ENCODE measurements around the gene SEC14L1.
"Not testable (repeated sequence)": the region's sequence is repeated elsewhere in the genome, so short reads cannot be mapped to it uniquely, and the experiment has no call there.

SEC14L1 gene

DNA sequence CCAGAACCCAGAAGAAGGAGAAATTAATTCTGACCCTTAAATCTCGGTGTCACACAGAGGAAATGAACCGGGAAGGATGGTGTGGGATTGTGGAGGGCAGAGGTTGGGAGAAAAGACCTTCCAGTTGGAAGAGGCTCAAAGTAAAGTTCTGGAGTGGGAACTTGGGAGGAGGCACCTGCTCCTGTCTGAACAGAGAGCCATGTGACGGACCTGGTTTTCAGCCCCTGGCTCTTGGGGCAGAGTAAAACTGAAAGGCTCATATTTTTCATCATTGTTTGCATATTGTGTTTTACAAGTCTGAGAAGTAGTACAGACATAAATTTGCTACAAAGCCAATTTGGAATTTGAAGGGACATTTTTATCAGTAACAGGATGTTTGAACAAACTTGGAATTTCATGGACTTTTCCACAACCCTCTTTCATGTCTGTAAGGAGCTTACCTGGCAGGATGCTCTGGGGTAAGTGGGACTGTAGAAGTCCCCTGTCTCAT lies 24.4 kb upstream of the SEC14L1 start:
- DNase-seq, result no peak

DNA sequence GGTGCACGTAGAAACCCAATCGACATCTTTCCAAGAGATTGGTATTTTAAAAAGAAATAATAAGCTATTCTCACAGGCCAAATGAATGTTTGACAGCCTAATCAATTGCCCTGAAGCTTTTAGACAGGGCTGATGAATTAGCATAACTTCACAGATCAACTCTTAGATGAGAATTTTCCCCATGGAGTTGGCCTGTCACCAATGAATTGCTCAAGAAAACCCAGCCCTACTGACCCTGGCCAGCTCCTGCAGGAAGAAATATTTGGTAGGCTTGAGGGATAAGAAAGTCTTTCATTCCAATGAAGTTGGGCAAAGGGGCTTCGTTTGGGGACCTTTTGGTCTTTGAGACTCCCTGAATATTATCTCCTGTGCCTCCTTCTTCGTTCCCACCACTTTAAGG lies 23.4 kb upstream of the SEC14L1 start:
- DNase-seq, result no peak

DNA sequence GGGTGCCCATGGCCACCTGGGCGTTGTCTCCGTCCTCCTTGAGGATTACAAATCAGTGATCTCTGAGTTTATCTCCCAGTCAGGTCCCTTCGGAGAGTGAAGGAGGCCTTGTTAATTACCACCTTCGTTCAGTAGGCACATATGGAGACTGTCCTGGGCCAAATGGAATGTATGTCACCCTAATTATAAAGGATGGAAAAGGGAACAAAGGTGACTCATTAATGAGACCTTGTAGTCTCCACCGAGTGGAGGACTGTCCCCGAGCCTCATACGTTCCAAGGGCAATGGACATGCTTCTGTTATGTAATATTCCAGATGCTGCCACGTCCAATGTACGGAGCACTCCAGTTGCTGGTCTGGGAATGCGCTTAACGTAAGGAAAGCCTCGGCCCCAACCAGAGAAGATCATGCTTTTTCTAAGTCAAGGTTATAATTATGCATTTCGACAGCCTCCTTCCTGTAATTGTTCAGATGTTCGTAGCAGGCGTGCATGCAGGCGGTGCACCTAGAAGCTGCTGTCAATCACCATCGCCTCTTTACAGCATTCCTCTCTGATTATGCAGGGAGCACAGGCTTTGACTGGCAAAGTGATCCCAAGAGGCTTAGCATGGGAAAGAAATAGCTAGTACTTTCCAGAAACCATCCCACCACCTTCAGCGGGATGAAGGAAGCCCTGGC lies 22.4 kb upstream of the SEC14L1 start:
- DNase-seq, result no peak

DNA sequence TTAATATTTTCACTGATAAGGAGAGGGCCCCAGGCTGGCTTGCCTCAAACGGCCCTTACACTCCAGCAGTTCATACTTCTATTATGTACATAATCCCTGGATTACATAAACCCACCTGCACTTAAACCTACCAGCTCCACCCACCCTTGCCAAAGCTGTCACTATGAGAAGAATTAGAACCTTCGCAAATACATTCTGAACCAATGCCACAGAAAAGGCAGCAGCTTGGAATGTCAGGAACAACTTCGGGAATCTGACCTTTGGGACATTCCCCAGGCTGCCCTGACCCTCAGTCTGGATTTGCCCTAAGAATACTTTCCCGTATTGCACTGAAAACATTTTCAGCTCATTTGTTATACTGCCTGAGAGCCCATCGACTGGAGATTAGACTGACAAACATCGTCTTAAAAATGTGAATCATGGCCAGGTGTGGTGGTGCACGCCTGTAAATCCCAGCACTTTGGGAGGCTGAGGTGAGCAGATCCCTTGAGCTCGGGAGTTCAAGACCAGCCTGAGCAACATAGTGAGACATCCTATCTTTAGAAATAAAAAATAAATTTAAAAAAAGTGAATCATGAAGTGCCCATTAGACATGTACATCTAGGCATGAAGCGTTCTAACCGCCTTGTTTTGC lies 21.0 kb upstream of the SEC14L1 start:
- peak in 1 of 2 experiments; percentile 33 for DNase-seq

DNA sequence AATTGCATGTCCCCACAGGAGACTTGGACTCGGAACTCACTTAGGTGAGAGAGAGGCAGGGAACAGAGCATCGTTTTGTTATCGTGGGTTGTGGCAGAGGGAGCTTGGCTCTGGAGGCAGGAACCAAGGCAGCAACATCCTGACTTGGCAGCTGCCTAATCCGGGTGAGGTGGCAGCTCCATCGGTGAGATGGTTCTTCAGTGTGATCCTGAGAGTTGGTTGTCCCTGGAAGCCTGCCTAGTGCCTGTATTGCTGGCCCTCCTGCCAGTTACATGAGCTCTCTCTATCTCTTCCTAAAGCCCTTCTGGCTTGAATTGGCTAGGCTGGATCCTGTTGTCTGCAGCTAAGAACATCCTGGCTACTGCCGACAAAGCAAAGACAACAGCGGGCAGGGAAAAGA lies 19.9 kb upstream of the SEC14L1 start:
- DNase-seq, result no peak

DNA sequence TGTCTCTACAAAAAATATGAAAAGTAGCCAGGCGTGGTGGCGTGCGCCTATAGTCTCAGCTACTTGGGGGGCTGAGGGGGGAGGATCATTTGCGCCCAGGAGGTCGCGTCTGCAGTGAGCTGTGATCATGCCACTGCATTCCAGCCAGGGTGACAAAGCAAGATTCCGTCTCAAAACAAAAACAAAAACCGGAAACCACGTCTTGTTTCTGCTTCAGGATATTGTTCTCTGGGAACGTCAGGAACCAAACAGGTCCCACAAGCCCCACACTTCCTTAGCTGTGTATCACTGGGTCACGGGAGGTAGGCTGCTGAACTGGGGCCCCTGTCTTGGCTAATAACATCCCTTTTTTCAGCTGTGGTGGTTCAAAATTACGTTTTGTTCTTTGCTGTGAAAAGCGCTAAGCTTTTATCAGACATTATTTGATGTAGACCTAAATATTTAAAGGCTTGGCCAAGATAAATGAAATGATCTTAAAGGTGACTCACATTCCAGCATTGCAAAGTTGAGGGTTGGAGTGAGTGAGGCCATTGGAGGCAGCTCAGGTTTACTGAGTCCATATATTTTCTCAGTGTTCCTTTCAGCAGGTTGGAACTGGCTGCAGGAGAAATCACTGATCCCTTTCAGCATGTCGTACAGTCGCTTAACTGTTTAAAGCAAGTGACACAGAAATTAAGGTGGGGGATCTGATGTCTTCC lies 16.4 kb upstream of the SEC14L1 start:
- DNase-seq, result no peak

DNA sequence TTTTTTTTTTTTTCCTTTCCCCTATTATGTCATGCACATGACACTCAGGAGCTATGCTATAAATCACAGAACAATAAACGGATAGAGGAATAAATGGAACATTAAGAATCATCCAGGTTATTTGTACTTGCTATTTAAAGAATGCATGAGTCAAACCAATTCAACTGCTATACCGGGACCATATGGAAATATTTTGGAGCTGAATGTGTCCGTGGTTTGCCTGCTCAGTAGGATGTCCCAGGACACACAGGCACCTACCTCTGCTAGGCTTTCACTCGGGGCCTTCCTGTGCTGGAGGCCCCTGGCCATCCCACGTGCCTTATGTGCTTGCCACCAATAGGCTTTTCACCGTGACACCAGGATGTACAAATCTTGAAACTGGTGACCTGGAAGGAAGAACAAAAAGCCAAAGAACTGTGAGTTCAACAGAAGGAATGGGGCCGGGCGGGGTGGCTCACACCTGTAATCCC lies 15.3 kb upstream of the SEC14L1 start:
- DNase-seq, result peak in 1 of 2 experiments; percentile 48

DNA sequence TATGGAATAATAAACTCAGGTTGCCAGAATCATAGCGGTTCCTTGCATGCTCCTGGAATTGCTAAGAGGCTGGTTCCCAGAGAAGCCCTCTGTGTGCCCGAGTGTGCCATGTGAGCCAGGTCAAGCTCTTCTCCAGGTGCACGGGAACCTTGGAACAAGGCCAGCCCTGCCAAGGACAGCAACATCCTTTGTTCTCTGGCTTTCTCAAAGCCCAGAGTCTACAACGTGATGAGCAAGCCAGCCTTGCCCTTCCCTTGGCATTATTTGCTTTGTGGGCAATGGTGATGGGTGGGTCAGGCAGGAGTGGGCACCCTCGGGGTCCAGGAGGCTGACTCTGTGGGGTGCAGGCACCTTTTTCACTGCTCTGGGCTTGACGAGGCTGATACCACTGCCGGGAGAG lies 14.2 kb upstream of the SEC14L1 start:
- DNase-seq, result peak; percentile 93 to 94

DNA sequence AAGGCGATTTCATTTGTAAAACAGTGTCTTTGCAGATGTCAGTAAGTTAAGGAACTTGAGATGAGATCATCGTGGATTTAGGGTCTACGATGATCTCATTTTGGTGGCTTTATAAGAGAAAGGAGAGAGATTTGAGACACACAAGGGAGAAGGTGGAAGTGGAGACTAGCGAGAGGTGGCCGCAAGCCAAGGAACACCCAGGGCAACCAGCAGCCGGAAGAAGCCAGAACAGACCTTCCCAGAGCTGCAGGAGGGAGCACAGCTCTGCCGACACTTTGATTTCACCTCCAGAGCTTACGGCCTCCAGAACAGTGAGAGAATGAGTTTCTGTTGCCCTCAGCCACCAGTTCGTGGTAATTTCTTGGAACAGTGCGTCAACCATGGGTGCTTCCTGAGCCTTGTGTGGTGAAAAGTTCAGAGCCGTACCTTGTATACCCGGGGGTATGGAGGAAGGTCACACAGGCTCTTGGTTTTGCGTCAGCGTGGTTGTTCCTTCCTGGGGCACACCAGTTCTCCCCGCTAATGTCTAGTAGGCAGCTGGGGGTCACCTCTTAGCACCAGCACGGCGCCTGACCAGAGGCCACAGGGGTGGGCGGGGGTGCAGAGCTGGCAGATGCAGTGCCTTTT lies 12.9 kb upstream of the SEC14L1 start:
- DNase-seq, result no peak

DNA sequence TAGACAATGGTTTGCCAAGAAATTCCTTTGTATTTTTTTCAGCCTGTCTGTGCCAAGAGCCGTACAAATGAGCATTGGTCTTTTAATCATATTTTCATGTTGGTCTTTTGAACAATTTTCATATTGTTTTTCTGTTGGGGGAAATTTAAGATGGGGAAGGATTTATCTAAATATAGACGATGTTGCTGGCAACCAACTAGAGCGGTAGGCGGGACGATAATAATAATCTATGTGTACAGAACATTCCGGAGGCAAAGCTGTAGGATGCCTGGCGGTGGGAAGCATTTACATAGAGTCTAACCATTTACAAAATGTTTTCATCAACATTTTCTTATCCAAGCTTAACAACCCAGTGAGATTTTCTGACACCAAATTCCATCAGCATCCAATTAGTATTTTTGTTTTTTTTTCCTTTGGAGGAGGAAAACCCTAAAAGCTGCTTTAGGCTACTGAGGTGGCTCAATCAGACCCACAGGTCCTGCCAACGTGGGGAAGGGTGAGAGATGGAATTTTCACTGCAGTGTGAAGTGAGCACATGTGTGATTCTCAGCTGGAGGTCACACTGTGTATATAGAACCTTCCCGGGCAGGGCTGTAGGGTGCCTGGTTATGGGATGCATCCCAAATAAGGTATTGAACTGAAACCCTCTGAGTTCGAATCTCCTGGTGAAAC lies 11.7 kb upstream of the SEC14L1 start:
- no peak for DNase-seq

DNA sequence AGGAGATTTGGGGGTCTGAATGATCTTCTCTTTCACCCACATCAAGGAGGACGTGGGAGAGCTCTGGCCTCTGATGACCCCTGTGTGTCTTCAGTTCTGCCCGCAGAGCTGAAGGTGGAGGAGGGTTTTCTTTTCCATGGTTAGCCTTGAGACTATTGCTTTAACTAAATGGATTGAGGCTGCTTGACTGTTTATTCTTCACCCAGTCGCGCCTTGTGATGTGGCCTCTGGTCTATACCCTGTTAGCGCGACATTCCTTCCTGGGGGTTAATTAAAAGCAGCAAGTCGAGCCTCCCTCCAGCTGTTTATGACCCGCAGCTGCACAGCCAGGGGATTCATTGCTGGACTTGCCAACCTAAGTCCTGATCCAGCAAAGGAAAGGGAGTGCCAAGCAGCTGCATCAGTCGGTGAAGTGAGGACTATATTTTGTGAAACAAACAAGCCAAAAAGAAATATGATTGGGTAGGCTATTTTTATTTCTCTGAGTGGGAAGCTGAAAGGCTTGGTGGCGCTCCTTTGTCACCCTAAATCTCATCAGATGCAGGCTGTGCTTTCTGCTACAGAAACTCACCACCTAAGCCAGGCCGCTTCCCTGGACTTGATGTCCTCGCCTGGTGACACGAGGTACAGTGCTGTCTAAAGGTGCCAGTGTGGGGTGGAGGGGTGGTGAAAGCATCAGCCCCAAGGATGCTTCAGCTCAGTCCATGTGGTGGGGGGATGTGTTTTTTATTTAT lies 11.0 kb upstream of the SEC14L1 start:
- peak; percentile 36 to 37 for DNase-seq

DNA sequence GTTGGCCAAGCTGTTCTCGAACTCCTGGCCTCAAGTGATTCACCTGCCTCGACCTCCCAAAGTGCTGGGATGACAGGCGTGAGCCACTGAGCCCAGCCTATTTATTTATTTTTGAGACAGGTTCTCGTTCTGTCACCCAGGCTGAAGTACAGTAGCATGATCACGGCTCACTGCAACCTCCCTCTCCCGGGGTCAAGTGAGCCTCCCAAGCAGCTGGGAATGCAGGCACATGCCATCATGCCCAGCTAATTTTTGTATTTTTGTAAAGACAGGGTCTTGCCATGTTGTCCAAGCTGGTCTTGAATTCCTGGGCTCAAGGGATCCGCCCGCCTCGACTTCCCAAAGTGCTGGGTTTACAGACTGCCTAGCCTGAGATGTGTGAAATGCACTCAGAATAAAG lies 10.2 kb upstream of the SEC14L1 start:
- DNase-seq, result no peak

DNA sequence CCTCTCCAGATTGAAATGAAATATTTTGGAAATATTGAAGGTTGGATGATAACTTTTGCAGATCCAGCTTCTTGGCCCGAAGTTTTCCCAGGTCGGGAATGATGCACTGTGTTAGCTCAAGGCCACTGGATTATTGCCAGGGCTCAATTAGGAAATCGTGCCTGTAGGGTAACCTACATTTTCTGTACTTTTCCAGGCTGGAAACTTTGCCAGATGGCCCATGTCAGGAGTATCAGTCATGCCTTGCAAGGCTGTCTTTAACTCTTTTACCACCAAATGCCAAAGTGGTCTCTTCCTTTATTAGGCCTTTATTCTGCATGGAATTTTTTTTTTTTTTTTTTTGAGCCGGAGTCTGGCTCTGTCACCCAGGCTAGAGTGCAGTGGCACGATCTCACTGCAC lies 8.9 kb upstream of the SEC14L1 start:
- DNase-seq, result no peak

DNA sequence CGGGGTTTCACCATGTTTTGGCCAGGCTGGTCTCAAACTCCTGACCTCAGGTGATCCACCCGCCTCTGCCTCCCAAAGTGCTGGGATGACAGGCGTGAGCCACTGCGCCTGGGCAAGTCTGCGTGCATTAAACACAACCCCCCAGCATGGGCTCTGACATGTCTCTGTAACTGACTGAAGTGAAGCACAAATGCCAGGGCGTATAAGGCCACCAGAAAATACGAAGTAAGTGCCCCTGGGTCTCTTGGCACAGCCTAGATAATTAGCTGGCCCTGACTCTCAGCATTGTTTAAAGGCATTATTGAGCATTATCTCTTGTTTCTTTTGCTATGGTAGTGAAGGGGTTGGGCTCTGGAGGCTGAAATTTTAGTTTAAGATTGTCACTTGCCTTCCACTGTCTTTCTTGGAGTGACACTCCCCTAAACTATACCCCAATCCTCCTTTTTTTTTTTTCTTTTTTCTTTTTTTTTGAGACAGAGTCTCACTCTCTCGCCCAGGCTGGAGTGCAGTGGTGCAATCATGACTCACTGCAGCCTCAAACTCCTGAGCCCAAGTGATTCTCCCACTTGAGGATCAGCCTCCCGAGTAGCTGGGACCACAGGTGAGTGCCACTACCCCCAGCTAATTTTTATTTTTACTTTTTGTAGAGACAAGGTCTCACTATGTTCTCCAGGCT lies 8.2 kb upstream of the SEC14L1 start:
- no peak for DNase-seq

DNA sequence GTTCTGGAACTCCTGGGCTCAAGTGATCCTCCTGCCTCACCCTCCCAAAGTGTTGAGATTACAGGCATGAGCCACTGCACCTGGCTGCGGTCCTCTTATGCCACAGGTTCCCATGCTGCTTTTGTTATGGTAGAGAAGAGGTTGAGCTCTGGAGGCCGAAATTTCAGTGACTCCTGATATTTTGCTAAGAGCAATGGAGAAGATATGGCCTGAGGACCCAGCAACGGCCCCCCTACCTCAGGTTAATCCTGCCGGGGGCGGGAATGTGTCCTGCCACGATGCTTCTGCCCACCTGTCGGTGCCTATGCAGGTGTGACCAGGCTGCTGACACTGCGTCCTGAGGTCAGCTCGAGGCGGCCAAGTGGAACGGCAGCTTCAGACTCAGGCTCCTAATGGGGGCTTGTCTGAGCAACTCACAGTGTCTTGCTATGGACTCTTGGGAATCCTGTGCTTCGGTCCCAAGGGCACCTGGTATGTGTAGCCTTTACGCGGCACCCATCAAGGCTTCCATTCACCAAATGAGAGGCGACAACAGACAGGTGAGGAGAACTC lies 7.6 kb upstream of the SEC14L1 start:
- no peak for DNase-seq

DNA sequence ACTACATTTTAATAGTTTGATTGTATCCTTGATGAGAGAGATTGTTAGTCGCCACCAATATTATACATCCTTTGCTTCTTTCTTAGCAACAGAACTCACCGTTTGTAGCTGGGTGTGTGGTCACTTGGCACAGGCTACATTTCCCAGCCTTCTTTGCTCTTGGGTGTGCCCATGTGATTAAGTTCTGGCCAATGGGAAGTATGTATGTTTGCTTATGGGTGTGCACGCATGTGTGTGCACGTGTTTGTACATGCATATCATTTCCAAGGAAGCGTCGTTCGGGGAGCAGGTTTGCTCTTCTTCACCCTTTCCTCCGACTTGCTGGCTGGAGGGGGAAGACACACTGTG lies 4.4 kb upstream of the SEC14L1 start:
- no peak for DNase-seq

DNA sequence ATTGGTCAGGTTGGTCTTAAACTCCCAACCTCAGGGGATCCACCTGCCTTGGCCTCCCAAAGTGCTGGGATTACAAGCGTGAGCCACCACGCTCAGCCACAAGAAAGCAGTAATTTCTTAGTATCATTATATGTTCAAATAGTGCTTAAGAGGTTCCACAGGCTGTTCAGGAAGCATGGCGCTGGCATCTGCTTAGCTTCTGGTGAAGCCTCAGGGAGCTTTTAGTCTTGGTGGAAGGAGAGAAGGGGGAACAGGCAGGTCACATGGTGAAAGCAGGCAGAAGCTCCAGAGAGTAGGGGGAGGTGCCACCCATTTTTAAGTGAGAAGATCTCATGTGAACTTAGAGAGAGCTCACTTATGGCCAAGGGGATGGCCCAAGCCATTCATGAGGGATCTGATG lies 3.7 kb upstream of the SEC14L1 start:
- DNase-seq, result no peak

DNA sequence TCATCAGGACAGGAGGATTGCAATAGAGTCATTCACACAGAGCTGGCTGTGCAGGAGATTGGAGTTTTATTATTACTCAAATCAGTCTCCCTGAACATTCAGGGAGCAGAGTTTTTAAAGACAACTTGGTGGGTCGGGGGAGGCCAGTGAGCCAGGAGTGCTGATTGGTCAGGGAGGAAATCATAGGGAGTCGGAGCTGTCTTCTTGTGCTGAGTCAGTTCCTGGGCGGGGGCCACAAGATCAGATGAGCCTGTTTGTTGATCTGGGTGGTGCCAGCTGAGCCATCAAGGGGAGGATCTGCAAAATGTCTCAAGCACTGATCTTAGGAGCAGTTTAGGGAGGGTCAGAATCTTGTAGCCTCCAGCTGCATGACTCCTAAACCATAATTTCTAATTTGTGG lies 2.9 kb upstream of the SEC14L1 start:
- not testable (repeated sequence) for DNase-seq

DNA sequence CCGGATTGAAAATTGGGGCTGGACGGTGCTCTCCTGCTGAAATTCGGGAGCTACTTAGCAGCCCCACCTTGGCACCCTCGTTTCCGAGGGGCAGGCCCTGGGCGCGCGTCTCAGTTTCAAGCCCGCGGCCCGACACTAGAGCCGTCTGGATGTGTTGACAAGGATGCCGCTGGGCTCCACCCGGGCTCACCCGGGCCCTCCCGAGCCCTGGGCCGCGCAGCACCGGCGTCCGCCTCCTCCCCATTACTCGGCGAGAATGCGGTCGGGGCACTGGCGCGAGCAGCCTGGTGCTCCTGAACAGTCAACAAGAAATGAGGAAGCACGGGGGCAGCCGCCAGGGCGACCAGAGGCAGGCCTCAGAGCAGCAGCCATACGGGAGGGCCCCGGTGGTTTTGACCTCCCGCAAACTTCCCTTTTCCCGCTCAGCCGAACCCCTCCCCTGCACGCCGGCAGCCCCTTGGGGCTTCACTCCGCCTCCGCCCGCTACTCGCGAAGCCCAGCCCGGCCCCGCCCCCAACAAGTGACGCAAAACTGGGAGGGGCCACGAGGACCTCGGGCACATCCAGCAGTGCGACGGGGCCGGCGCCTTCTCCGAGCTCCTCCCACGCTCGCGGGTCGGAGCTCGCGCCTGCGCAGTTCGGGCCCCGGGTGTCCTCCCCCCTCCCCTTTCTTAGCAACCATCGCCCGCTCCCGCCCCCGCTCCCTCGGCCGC lies 447 bp upstream of the SEC14L1 start:
- peak; percentile 98 to 99 for DNase-seq

DNA sequence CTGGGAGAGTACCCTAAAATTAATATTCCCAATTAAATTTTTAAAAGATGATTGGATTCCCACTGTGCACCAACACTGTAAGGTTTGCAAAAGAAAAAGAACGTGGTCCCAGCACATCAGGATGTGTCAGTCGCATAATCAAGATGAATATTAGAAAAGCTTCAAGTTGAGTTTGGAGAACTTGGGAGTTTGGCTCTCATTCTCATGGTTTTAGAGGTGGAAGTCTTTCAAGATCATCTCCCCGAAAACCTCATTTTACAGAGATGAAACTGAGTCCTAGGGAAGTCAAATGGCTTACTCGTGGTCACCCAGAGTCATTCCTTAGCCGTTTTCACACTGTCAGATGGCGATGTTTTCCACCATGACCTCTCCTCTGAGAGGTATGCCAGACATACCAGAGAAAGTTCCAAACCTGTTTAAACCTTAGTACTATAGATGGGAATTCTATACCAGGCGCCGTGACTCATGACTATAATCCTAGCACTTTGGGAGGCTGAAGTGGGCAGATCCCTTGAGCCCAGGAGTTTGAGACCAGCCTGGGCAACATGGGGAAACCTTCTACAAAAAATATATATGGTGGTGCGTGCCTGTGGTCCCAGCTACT lies 1.2 kb downstream of the SEC14L1 start:
- DNase-seq, result no peak
